ENCODE data around the gene GPATCH3.

- TF ChIP-seq CTCF (IDR thresholded peaks at IDR 0.05 in 2 of 3, conservative IDR thresholded peaks at IDR 0.05 in 1 of 3; ENCODE audit: borderline replicate concordance in 1 of 3, insufficient read depth in 1 of 3, low read depth in 2 of 3, low read length in 2 of 3) = no peak
- TF ChIP-seq SIN3A (IDR thresholded peaks at IDR 0.05; ENCODE audit: low read depth) = no peak
- no peak for TF ChIP-seq JUND (IDR thresholded peaks at IDR 0.05)
- TF ChIP-seq ZNF274 (IDR thresholded peaks at IDR 0.05; ENCODE audit: low read depth, low read length) = no peak
- no peak for TF ChIP-seq MAX (IDR thresholded peaks at IDR 0.05)
- TF ChIP-seq ZBTB33 (IDR thresholded peaks at IDR 0.05; ENCODE audit: extremely low read depth, insufficient replicate concordance, low read length) = no peak
- TF ChIP-seq ATF3 (IDR thresholded peaks at IDR 0.05) = no peak
- no peak for TF ChIP-seq POLR2A (IDR thresholded peaks at IDR 0.05; ENCODE audit: borderline replicate concordance, extremely low read depth, insufficient read depth, insufficient read length)
- no peak for TF ChIP-seq POLR2AphosphoS5 (IDR thresholded peaks at IDR 0.05; ENCODE audit: low read depth, low read length)
- TF ChIP-seq EZH2 (IDR thresholded peaks at IDR 0.05) = no peak
- no peak for TF ChIP-seq YY1 (IDR thresholded peaks at IDR 0.05; ENCODE audit: extremely low read depth, insufficient replicate concordance, low read depth, low read length)
- no peak for TF ChIP-seq TCF7L2 (IDR thresholded peaks at IDR 0.05; ENCODE audit: borderline replicate concordance, extremely low read depth, insufficient read depth, insufficient read length)
- TF ChIP-seq ELF1 (IDR thresholded peaks at IDR 0.05; ENCODE audit: borderline replicate concordance, low read depth) = no peak
Observed at GRCh38 chr1:26932531-26932930, 32.3 kb upstream of the GPATCH3 start.

Data from HCT116 (cell line).